ENCODE data around the gene UBN2. TPM values are rescaled to one million over a fixed set of nuclear protein-coding genes. Genes with fewer than 3 reads are reported as not detected.

UBN2 gene
- total RNA-seq, 3 donors from 2014 or later = 18.7 to 28.2 (median 26.0) TPM

DNA sequence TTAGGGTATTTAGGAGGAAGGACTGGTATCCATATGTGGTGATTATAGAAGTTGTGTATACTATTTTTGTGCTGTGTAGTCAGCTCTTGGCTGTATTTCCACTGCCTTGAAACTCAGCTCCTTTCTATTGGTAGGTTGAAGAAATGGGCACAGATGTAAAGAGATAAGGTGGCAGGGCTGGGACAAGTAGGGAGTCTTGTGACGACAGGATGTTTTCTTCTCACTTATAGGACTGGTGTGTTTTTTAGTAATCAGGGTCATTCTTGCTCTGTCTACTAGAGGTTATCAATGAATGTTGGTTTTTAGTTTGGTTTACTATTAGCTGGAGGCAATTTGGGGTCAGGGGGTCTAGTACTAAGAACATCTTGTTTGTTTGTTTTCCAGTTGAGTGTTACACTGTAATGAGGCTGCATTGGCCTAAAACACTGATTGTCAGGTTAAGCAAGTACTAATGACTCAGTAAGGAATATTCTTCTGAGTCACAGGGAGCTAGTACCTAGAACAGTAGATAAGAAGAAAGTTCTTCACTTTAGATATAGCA lies 11.8 kb downstream of the UBN2 start:
- no peak for DNase-seq
- no peaks in the 10 kb centered on the region for H3K4me1 ChIP-seq (ENCODE audit: low read depth)
- no peaks in the 10 kb centered on the region for H3K9me3 ChIP-seq
- intact Hi-C loops (cut with DNase I, micrococcal nuclease) = no loop called here
- H3K36me3 ChIP-seq (ENCODE audit: low read depth) = no peaks in the 10 kb centered on the region
- no peak for TF ChIP-seq CTCF (IDR thresholded peaks at IDR 0.05)
- no peak overlapping the region for H3K4me3 ChIP-seq
- no peak for ATAC-seq

DNA sequence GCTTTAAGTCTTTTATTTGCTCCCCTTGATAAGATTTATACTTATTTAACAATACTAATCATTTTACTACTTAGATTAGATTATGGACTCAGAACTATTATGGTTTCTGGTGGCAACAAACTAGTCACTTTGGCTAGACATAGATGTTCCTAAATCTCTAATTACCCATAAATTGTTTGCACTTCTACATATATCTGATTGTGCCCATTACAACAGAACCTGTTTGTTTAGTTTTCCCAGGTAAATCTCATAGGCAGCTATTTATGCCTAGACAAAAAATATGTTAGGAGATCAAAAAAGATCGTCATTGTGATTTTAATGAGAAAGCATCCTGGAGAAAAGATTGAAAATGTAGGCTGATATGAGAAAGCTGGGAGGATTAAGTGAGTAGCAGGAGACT lies 14.4 kb downstream of the UBN2 start:
- no peak for TF ChIP-seq CTCF (IDR thresholded peaks at IDR 0.05)
- DNase-seq (no peak), ATAC-seq (no peak)
- H3K9me3 ChIP-seq = no peaks in the 10 kb centered on the region
- intact Hi-C loops (cut with DNase I, micrococcal nuclease) = no loop called here
- H3K4me3 ChIP-seq = no peak overlapping the region
- H3K36me3 ChIP-seq (ENCODE audit: low read depth) = no peaks in the 10 kb centered on the region
- no peaks in the 10 kb centered on the region for H3K4me1 ChIP-seq (ENCODE audit: low read depth)

- no peaks in the 10 kb centered on the region for H3K9me3 ChIP-seq
- TF ChIP-seq CTCF (IDR thresholded peaks at IDR 0.05) = no peak
- no peak overlapping the region for H3K4me3 ChIP-seq
- DNase-seq (no peak), ATAC-seq (no peak)
- H3K36me3 ChIP-seq (ENCODE audit: low read depth) = no peaks in the 10 kb centered on the region
- intact Hi-C loops (cut with DNase I, micrococcal nuclease) = no loop called here
- H3K4me1 ChIP-seq (ENCODE audit: low read depth) = no peaks in the 10 kb centered on the region
Measured at GRCh38 chr7:139246494-139246893, 15.5 kb downstream of the UBN2 start.

DNA sequence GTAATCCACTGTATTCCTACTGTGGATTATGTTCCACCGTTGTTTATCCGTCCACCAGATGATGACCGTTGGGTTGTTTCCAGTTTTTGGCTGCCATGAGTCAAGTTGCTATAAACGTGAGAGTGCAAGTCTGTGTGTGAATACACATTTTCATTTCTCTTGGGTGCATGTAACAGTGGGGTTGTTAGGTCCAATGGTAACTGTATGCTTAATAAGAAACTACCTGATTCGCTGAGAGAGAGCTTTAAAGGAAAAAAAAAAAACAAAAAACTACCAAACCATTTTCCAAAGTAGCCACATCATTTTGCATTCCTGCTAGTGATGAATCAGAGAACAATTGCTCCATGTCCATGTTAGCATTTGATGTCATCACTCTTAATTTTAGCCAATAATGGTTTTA lies 15.9 kb downstream of the UBN2 start:
- H3K4me1 ChIP-seq (ENCODE audit: low read depth) = no peaks in the 10 kb centered on the region
- no peaks in the 10 kb centered on the region for H3K9me3 ChIP-seq
- ATAC-seq = no peak
- intact Hi-C loops (cut with DNase I, micrococcal nuclease) = no loop called here
- no peak overlapping the region for H3K4me3 ChIP-seq
- TF ChIP-seq CTCF (IDR thresholded peaks at IDR 0.05) = no peak
- DNase-seq = no peak
- H3K36me3 ChIP-seq (ENCODE audit: low read depth) = no peaks in the 10 kb centered on the region

DNA sequence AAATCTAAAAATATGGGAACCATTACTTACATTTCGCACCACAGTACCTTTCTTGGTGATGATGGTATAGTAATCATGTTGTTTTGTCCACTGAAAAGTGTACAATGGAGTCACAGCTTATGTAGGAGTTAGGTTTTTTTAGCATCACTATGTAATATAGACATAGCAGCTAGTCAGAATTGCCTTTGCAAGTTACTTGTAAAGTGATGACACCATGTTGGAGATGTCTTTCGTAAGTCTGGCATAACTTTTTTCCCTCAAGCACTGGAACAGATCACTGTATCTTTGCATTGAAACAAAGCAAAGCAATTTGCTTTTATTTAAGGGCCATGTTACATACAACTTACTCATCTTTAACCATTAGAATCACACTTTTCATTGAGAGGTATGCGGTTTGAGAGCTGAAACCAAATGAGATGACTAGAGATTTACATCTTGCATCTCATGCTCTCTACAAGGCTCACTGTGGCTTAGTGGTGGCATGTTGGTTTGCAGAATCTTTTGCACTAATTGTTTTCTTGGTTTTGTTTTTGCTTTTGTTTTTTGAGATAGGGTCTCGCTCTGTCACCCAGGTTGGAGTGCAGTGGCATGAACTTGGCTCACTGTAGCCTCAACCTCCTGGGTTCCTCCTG lies 18.3 kb downstream of the UBN2 start:
- Histone ChIP-seq H3K36me3 (ENCODE audit: low read depth) (no peaks in the 10 kb centered on the region), H3K4me3 (no peak overlapping the region), H3K9me3 (no peaks in the 10 kb centered on the region), H3K4me1 (ENCODE audit: low read depth) (no peaks in the 10 kb centered on the region)
- ATAC-seq (no peak), DNase-seq (no peak)
- no peak for TF ChIP-seq CTCF (IDR thresholded peaks at IDR 0.05)
- intact Hi-C loops (cut with DNase I, micrococcal nuclease) = no loop called here

DNA sequence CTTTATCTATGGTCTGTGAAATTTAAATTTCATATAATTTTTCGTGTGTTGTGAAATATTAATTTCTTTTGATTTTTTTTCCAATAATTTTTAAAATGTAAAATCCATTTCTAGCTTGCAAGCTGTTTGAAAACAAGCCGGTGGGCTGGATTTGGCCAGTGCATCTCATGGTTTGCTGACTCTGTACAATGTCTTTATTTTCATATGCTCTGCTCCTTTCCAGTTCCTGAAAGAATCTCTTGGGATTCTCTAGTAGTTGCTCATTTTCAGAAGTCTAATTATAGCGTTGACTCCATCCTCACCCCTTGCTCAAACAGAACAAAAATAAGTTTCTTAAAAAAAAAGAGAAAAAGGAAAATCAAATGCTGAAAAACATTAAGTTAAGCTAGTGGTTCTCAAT lies 21.4 kb downstream of the UBN2 start:
- DNase-seq (no peak), ATAC-seq (no peak)
- H3K36me3 ChIP-seq (ENCODE audit: low read depth) = no peaks in the 10 kb centered on the region
- intact Hi-C loops (cut with DNase I, micrococcal nuclease) = no loop called here
- no peak for TF ChIP-seq CTCF (IDR thresholded peaks at IDR 0.05)
- H3K4me3 ChIP-seq = no peak overlapping the region
- no peaks in the 10 kb centered on the region for H3K9me3 ChIP-seq
- no peaks in the 10 kb centered on the region for H3K4me1 ChIP-seq (ENCODE audit: low read depth)
